K562 (cell line): ENCODE results near the gene SLC9A3.

Experiments used
- CREM ChIP-seq: IDR thresholded peaks from 2 replicates; pipeline ENCODE4 v1.6.1; 2014; ENCODE audit warnings: antibody characterized with exemption, low read depth
- JUN ChIP-seq, 2 experiments: sonication (generic) in 1 of 2; formaldehyde crosslinking in 1 of 2; IDR thresholded peaks; 2 replicates each; pipeline versions ENCODE4 v1.6.1 to v1.8.0; 2012 to 2022; ENCODE audit warnings: borderline replicate concordance in 2 of 2, mild to moderate bottlenecking in 2 of 2, improper control_type of control experiment in 1 of 2, low read depth in 1 of 2, low read length in 1 of 2, missing genetic modification reagents in 1 of 2
- TF ChIP-seq, protein P1 (sequence below), 3 experiments: IDR thresholded peaks in 2 of 3; conservative IDR thresholded peaks in 1 of 3; 2 replicates each; pipeline ENCODE4 v1.5.1; 2011 to 2012; ENCODE audit warnings: low read length in 3 of 3, mild to moderate bottlenecking in 3 of 3, control low read depth in 2 of 3, improper control_type of control experiment in 1 of 3, inconsistent platforms in 1 of 3, low read depth in 1 of 3, mixed read lengths in 1 of 3, moderate library complexity in 1 of 3; ENCODE audit not compliant: insufficient read depth in 2 of 3
- TF ChIP-seq, protein P2 (sequence below): fragments of 250-450 bp; sonication (Bioruptor Pico); IDR thresholded peaks from 2 replicates; pipeline ENCODE4 v1.5.0; 2021

DNA sequence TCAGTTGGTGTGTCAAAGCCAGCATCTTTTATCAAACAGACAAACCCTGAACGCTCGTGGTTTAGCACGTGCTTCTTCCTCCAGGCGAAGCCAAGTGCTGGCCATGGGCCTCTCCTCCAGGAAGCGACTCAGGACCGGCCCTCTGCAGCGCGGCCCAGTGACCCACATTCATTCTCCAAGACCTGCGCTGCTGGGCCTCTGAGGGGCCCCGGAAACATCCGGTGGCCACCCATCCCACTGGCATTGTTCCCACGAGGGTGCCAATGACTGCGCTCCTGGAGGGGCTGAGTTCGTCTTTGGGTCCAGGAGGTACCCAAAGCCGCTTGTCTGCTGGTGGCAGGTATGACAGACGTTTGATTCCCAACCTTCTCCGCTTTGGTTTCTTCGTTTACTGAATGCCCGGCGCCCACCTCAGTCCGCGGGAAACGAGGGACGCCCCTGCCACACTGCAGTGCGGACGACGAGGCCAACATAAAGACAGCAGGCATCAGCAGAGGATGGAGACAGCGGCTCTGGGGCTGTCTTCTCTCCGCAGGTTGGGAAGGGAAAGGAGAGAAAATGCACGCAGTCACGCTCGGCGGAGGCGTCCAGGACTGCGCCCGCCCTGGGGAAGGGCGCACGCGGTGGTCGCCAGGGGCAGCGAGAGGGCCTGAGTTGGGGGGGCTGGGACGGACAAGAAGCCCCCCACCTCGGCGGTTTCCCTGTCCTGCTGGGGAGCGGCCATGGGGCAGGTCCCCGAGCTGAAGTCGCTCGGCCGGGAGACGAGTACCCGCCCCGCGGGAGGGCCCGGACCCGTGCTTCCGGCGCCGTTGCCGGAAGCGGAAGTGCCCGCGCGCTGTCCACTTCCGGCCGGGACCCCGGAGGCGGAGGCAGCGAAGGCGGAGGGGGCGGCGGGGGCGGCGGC is 81.7 kb downstream of the SLC9A3 start, which contains the start of gene EXOC3:
- TF ChIP-seq JUN (IDR thresholded peaks at IDR 0.05; ENCODE audit: borderline replicate concordance, low read depth, low read length) (no peak), JUN (CRISPR knock-in tag; IDR thresholded peaks at IDR 0.05; ENCODE audit: borderline replicate concordance) (peak; percentile 83; the same call in 1 of the 2 replicates), CREM (peak; percentile 54; the same call in 1 of the 2 replicates)
- TF ChIP-seq, protein P1, sequence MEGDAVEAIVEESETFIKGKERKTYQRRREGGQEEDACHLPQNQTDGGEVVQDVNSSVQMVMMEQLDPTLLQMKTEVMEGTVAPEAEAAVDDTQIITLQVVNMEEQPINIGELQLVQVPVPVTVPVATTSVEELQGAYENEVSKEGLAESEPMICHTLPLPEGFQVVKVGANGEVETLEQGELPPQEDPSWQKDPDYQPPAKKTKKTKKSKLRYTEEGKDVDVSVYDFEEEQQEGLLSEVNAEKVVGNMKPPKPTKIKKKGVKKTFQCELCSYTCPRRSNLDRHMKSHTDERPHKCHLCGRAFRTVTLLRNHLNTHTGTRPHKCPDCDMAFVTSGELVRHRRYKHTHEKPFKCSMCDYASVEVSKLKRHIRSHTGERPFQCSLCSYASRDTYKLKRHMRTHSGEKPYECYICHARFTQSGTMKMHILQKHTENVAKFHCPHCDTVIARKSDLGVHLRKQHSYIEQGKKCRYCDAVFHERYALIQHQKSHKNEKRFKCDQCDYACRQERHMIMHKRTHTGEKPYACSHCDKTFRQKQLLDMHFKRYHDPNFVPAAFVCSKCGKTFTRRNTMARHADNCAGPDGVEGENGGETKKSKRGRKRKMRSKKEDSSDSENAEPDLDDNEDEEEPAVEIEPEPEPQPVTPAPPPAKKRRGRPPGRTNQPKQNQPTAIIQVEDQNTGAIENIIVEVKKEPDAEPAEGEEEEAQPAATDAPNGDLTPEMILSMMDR (IDR thresholded peaks at IDR 0.05 in 2 of 3, conservative IDR thresholded peaks at IDR 0.05 in 1 of 3; ENCODE audit: insufficient read depth in 2 of 3, low read depth in 1 of 3, low read length in 3 of 3): 0 out of 6 replicates have a peak, but pooled peaks of 1 of the 3 experiments have one; percentile 1
- TF ChIP-seq, protein P2, sequence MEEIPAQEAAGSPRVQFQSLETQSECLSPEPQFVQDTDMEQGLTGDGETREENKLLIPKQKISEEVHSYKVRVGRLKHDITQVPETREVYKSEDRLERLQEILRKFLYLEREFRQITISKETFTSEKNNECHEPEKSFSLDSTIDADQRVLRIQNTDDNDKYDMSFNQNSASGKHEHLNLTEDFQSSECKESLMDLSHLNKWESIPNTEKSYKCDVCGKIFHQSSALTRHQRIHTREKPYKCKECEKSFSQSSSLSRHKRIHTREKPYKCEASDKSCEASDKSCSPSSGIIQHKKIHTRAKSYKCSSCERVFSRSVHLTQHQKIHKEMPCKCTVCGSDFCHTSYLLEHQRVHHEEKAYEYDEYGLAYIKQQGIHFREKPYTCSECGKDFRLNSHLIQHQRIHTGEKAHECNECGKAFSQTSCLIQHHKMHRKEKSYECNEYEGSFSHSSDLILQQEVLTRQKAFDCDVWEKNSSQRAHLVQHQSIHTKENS (CRISPR knock-in tag): no peak
